Measurements from ENCODE around the gene ZNF217.
"Not testable (repeated sequence)": the region's sequence is repeated elsewhere in the genome, so short reads cannot be mapped to it uniquely, and the experiment has no call there.

The ZNF217 gene

DNA sequence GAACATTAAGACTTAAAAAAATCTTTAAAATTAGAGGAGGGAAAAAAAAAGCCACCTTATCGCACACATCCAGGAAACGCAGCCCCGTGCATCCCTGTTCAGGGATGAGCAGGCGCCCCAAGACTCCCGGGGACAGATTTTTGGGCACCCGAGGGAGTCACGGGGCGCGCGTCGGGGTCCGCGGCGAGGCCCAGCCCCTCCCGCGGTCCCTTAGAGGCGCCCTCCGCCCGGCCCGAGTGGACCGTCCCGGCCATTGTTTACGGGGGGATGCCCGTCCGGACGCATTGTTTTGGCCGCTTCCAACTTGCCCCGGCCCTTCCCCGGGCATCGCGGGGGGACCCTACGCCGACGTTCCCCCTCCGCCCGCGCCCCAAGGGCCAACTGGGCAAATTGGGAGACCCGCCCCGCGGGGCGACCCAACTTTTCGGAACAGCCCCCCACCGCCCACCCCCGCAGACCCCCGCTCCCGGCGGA, 610 bp downstream of the ZNF217 start:
- peak overlapping the region; percentile 92 for H3K18ac ChIP-seq (ENCODE audit: low read length)

DNA sequence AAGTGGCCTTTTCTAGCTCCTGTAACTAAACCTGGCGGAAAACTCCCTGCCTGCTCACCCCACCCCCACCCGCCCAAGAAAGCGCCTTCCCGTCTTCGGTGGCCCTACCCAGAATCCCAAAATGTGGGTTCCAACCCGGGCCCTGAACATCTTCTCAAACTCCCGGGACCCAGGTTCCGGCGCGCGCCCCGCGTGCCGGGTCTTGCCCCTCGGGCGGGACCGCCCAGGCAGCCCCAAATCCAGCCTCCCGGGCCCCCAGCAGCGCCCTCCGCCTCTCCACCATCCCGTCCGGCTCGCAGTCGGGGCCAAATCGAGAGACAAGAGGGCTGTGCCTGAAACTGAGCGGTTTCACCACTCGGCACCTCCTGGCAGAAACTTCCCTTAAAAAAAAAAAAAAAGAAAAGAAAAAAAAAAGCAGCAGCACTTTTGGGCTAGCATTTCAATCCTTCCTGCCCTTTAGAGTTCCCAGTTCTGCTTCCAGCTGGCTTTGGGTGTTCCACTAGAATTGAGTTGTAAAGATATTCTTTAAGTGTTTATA, 1.1 kb downstream of the ZNF217 start:
- Histone ChIP-seq H2AFZ (ENCODE audit: low read length) (peak overlapping the region; percentile 29), H3K4me1 (ENCODE audit: control insufficient read depth in 2 of 2, insufficient read depth in 1 of 2, low read depth in 1 of 2, low read length in 2 of 2) (peaks cover 5 to 21% of the 10 kb centered on the region in 2 donors), H3K4me3 (ENCODE audit: low read length in 2 of 2) (peak overlapping the region; percentile 73 to 92), H3K27ac (replicated peaks; ENCODE audit: low read length) (peak overlapping the region; percentile 89), H3K18ac (ENCODE audit: low read length) (peak overlapping the region; percentile 96), H3K9ac (ENCODE audit: low read depth, low read length, poor library complexity) (peak overlapping the region; percentile 77), H3K4me2 (ENCODE audit: insufficient read depth, low read length, poor library complexity, severe bottlenecking) (peak overlapping the region; percentile 45)
- not testable (repeated sequence) for H2BK15ac ChIP-seq (ENCODE audit: low read length); H4K8ac ChIP-seq (ENCODE audit: low read depth, low read length); H3K4ac ChIP-seq (ENCODE audit: low read length); H2BK12ac ChIP-seq (ENCODE audit: low read length); H3K23ac ChIP-seq (ENCODE audit: low read depth, low read length, poor library complexity); H3K9me3 ChIP-seq (replicated peaks in 1 of 2; ENCODE audit: control insufficient read depth in 2 of 2, insufficient read depth in 1 of 2, low read depth in 1 of 2, low read length in 2 of 2); H3K36me3 ChIP-seq (replicated peaks in 1 of 2; ENCODE audit: control insufficient read depth in 2 of 2, insufficient read depth in 2 of 2, low read length in 2 of 2); H2AK5ac ChIP-seq (ENCODE audit: low read depth, low read length); H3K14ac ChIP-seq (ENCODE audit: low read length); H3K27me3 ChIP-seq (ENCODE audit: control insufficient read depth in 3 of 3, insufficient read depth in 3 of 3, low read depth in 1 of 3, low read length in 3 of 3); H3K79me1 ChIP-seq (ENCODE audit: low read depth, low read length); DNase-seq (ENCODE audit: low spot score); H2BK5ac ChIP-seq (ENCODE audit: low read length); H2BK120ac ChIP-seq (ENCODE audit: low read depth, low read length); H4K91ac ChIP-seq (ENCODE audit: low read depth, low read length, poor library complexity)
- WGBS, 2 donors (ENCODE audit: extremely low coverage in 2 of 2, insufficient read length in 2 of 2, insufficient replicate concordance in 1 of 2), result no CpG with 5 or more reads among the region's 27 CpGs

More for the DNA sequence above, 610 bp downstream of the ZNF217 start:
- H2BK15ac ChIP-seq (ENCODE audit: low read length), result no peak overlapping the region
- WGBS, 2 donors (ENCODE audit: extremely low coverage in 2 of 2, insufficient read length in 2 of 2, insufficient replicate concordance in 1 of 2), result no CpG with 5 or more reads among the region's 47 CpGs
- peak overlapping the region; percentile 68 for H2AK5ac ChIP-seq (ENCODE audit: low read depth, low read length)
- H3K14ac ChIP-seq (ENCODE audit: low read length), result peak overlapping the region; percentile 56
- peak overlapping the region; percentile 66 for H2BK5ac ChIP-seq (ENCODE audit: low read length)
- DNase-seq (ENCODE audit: low spot score), result no peak
- H2BK12ac ChIP-seq (ENCODE audit: low read length), result no peak overlapping the region
- H2BK120ac ChIP-seq (ENCODE audit: low read depth, low read length), result no peak overlapping the region
- no peak overlapping the region for H3K4ac ChIP-seq (ENCODE audit: low read length)
- H3K4me1 ChIP-seq (ENCODE audit: control insufficient read depth in 2 of 2, insufficient read depth in 1 of 2, low read depth in 1 of 2, low read length in 2 of 2), result peaks cover 5 to 25% of the 10 kb centered on the region in 2 donors
- no peak overlapping the region for H4K91ac ChIP-seq (ENCODE audit: low read depth, low read length, poor library complexity)
- H3K23ac ChIP-seq (ENCODE audit: low read depth, low read length, poor library complexity), result peak overlapping the region; percentile 85
- peak overlapping the region; percentile 45 for H2AFZ ChIP-seq (ENCODE audit: low read length)
- H4K8ac ChIP-seq (ENCODE audit: low read depth, low read length), result no peak overlapping the region
- no peaks in the 10 kb centered on the region for H3K9me3 ChIP-seq (replicated peaks in 1 of 2; ENCODE audit: control insufficient read depth in 2 of 2, insufficient read depth in 1 of 2, low read depth in 1 of 2, low read length in 2 of 2)
- H3K36me3 ChIP-seq (replicated peaks in 1 of 2; ENCODE audit: control insufficient read depth in 2 of 2, insufficient read depth in 2 of 2, low read length in 2 of 2), result no peaks in the 10 kb centered on the region
- H3K27me3 ChIP-seq (ENCODE audit: control insufficient read depth in 3 of 3, insufficient read depth in 3 of 3, low read depth in 1 of 3, low read length in 3 of 3), result no peaks in the 10 kb centered on the region
- no peaks in the 10 kb centered on the region for H3K79me1 ChIP-seq (ENCODE audit: low read depth, low read length)
- peak overlapping the region; percentile 49 for H3K4me2 ChIP-seq (ENCODE audit: insufficient read depth, low read length, poor library complexity, severe bottlenecking)
- H3K9ac ChIP-seq (ENCODE audit: low read depth, low read length, poor library complexity), result peak overlapping the region; percentile 84
- H3K4me3 ChIP-seq (ENCODE audit: low read length in 2 of 2), result peak overlapping the region; percentile 73 to 92
- H3K27ac ChIP-seq (replicated peaks; ENCODE audit: low read length), result peak overlapping the region; percentile 89

DNA sequence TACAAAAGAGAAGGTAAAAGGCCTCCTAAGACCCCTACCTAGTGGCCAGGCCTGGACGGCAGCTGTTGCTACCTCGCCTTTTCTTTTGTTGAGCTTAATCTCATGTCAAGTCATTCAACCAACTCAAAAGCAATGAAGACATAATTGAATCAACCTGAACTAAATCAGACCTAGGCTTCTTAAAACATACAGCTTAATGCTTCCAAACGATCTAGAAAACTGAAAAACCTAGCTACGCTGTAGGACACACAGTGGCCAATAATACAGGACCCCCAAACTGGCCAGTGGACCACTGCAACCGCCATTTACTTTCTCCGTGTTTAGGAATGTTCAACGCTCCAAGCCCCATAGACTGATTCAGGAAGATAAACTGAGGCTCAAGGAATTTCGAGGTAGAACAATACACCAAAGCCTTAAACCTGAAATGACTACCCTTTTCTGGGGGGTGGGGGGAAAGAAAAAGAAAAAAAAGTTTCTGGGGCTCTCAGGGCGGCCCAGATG, 1.6 kb downstream of the ZNF217 start:
- not testable (repeated sequence) for H3K23ac ChIP-seq (ENCODE audit: low read depth, low read length, poor library complexity); H2BK5ac ChIP-seq (ENCODE audit: low read length); H2BK15ac ChIP-seq (ENCODE audit: low read length); H3K9ac ChIP-seq (ENCODE audit: low read depth, low read length, poor library complexity); H3K4ac ChIP-seq (ENCODE audit: low read length); H3K9me3 ChIP-seq (replicated peaks in 1 of 2; ENCODE audit: control insufficient read depth in 2 of 2, insufficient read depth in 1 of 2, low read depth in 1 of 2, low read length in 2 of 2); H2AK5ac ChIP-seq (ENCODE audit: low read depth, low read length); H4K91ac ChIP-seq (ENCODE audit: low read depth, low read length, poor library complexity); H3K36me3 ChIP-seq (replicated peaks in 1 of 2; ENCODE audit: control insufficient read depth in 2 of 2, insufficient read depth in 2 of 2, low read length in 2 of 2); H3K27me3 ChIP-seq (ENCODE audit: control insufficient read depth in 3 of 3, insufficient read depth in 3 of 3, low read depth in 1 of 3, low read length in 3 of 3); H2BK12ac ChIP-seq (ENCODE audit: low read length); H4K8ac ChIP-seq (ENCODE audit: low read depth, low read length); H2BK120ac ChIP-seq (ENCODE audit: low read depth, low read length); H3K79me1 ChIP-seq (ENCODE audit: low read depth, low read length); DNase-seq (ENCODE audit: low spot score); H2AFZ ChIP-seq (ENCODE audit: low read length); H3K14ac ChIP-seq (ENCODE audit: low read length)
- no CpG with 5 or more reads among the region's 9 CpGs for WGBS, 2 donors (ENCODE audit: extremely low coverage in 2 of 2, insufficient read length in 2 of 2, insufficient replicate concordance in 1 of 2)
- Histone ChIP-seq H3K18ac (ENCODE audit: low read length) (peak overlapping the region; percentile 96), H3K4me3 (ENCODE audit: low read length in 2 of 2) (peak overlapping the region; percentile 73 to 92), H3K27ac (replicated peaks; ENCODE audit: low read length) (peak overlapping the region; percentile 81), H3K4me2 (ENCODE audit: insufficient read depth, low read length, poor library complexity, severe bottlenecking) (peak overlapping the region; percentile 45), H3K4me1 (ENCODE audit: control insufficient read depth in 2 of 2, insufficient read depth in 1 of 2, low read depth in 1 of 2, low read length in 2 of 2) (peaks cover 3 to 17% of the 10 kb centered on the region in 2 donors)

DNA sequence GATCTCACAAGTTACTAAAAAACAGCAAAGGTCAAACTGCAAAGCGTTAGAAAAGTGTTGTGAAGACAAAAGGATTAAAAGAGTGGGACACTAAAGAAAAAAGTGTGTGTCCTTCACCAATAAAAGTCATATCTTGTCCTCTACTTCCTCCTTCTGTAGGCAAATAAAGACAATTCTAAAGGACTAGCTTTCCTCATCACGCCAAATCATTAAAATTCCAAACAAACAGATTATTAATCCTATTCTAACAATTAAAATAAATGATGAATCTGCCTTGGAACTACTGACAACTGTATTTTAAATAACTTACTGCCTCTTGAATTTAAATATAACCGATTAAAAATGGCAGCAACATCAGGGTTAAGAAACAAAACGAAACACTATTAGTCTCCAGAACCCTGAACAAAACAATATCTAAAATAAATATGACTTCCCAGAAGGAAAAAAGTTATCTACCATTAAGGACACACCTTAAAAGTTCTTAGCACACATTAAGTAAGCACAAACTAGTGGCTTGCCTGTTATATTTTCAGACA, 2.4 kb downstream of the ZNF217 start:
- not testable (repeated sequence) for H2BK15ac ChIP-seq (ENCODE audit: low read length); H3K18ac ChIP-seq (ENCODE audit: low read length); H3K14ac ChIP-seq (ENCODE audit: low read length); H3K23ac ChIP-seq (ENCODE audit: low read depth, low read length, poor library complexity); H2AK5ac ChIP-seq (ENCODE audit: low read depth, low read length); H2BK12ac ChIP-seq (ENCODE audit: low read length); H2BK5ac ChIP-seq (ENCODE audit: low read length); H2BK120ac ChIP-seq (ENCODE audit: low read depth, low read length); DNase-seq (ENCODE audit: low spot score); H3K4ac ChIP-seq (ENCODE audit: low read length); H3K9ac ChIP-seq (ENCODE audit: low read depth, low read length, poor library complexity); H2AFZ ChIP-seq (ENCODE audit: low read length); H3K27me3 ChIP-seq (ENCODE audit: control insufficient read depth in 3 of 3, insufficient read depth in 3 of 3, low read depth in 1 of 3, low read length in 3 of 3); H3K9me3 ChIP-seq (replicated peaks in 1 of 2; ENCODE audit: control insufficient read depth in 2 of 2, insufficient read depth in 1 of 2, low read depth in 1 of 2, low read length in 2 of 2); H4K91ac ChIP-seq (ENCODE audit: low read depth, low read length, poor library complexity); H3K27ac ChIP-seq (replicated peaks; ENCODE audit: low read length); H3K36me3 ChIP-seq (replicated peaks in 1 of 2; ENCODE audit: control insufficient read depth in 2 of 2, insufficient read depth in 2 of 2, low read length in 2 of 2); H4K8ac ChIP-seq (ENCODE audit: low read depth, low read length); H3K79me1 ChIP-seq (ENCODE audit: low read depth, low read length)
- peak overlapping the region; percentile 18 for H3K4me2 ChIP-seq (ENCODE audit: insufficient read depth, low read length, poor library complexity, severe bottlenecking)
- H3K4me1 ChIP-seq (ENCODE audit: control insufficient read depth in 2 of 2, insufficient read depth in 1 of 2, low read depth in 1 of 2, low read length in 2 of 2), result peaks cover 0 to 12% of the 10 kb centered on the region in 2 donors
- WGBS, 2 donors (ENCODE audit: extremely low coverage in 2 of 2, insufficient read length in 2 of 2, insufficient replicate concordance in 1 of 2), result no CpG with 5 or more reads among the region's 4 CpGs
- peak overlapping the region in 1 of 2 donors; percentile 73 for H3K4me3 ChIP-seq (ENCODE audit: low read length in 2 of 2)
